AG04450 (cell line): ENCODE measurements around the gene FBXL19. TPM values are rescaled to one million over a fixed set of nuclear protein-coding genes. Genes with fewer than 3 reads are reported as not detected.

Experiments used
- CTCF ChIA-PET: fragments of 300-600, 350-600 bp; formaldehyde crosslinking; extraction: SDS; loops from one replicate; lab custom pipeline; 2022; ENCODE audit warnings: antibody characterized with exemption, inconsistent platforms; lab: Charles Lee
- POLR2A ChIA-PET: fragments of 350-600 bp; formaldehyde crosslinking; extraction: SDS; loops from one replicate; lab custom pipeline; 2021; ENCODE audit warnings: antibody characterized with exemption, inconsistent platforms; lab: Yijun Ruan, JAX
- DNase-seq: peaks from one replicate; pipeline ENCODE4 v3.0.0-alpha.2; 2011; ENCODE audit warnings: low read depth, low spot score
- H3K27ac ChIP-seq: one replicate; pipeline ENCODE4 v1.5.1; 2012; ENCODE audit warnings: low read depth, low read length, control low read depth
- H3K27me3 ChIP-seq: one replicate; pipeline ENCODE4 v1.6.0; 2012; ENCODE audit warnings: low read length; ENCODE audit not compliant: control insufficient read depth, insufficient read depth
- H3K4me3 ChIP-seq: 2 replicates; pipeline ENCODE4 v1.5.1; 2011; ENCODE audit warnings: mild to moderate bottlenecking, low read depth, low read length, control low read depth
- H3K9me3 ChIP-seq: 2 replicates; pipeline ENCODE4 v1.5.1; 2012; ENCODE audit warnings: low read length; ENCODE audit not compliant: control insufficient read depth, insufficient read depth
- CTCF ChIP-seq: IDR thresholded peaks from 2 replicates; pipeline ENCODE4 v1.5.1; 2011; ENCODE audit warnings: low read depth, low read length, control low read depth, inconsistent platforms
- polyA plus RNA-seq: library from polyadenylated mRNA; depleted of rRNA; stranded (reverse); fragments of >200 nt; gene quantifications from 2 replicates; pipeline ENCODE4 v1.2.3, GENCODE V29; 2011

Gene FBXL19
- polyA plus RNA-seq, 1 experiment, result 7.1 TPM

GRCh38 chr16:30958175-30959079 lies 35.1 kb downstream of the FBXL19 start:
- DNase-seq, result no peak
- ChIA-PET CTCF (interaction anchor here (0.8 to 1.4 kb wide), 3 partner anchors 13 to 184 kb away, joined by 3 to 5 read pairs (median 3); partner anchors contain the start of gene HSD3B7), POLR2A (interaction anchor here (1.0 kb wide), 1 partner anchor 221 kb away, joined by 4 read pairs; the partner anchor contains the start of gene FUS)
- no peaks in the 10 kb centered on the region; the same call in 1 of the 2 replicates for H3K9me3 ChIP-seq
- H3K27me3 ChIP-seq, result no peaks in the 10 kb centered on the region
- H3K27ac ChIP-seq, result peak overlapping the region; percentile 21
- no peak for TF ChIP-seq CTCF
- peak overlapping the region; percentile 82 for H3K4me3 ChIP-seq

GRCh38 chr16:30961384-30961783 lies 38.0 kb downstream of the FBXL19 start:
- H3K27me3 ChIP-seq, result no peaks in the 10 kb centered on the region
- POLR2A ChIA-PET, result interaction anchor here (0.7 kb wide), 1 partner anchor 192 kb away, joined by 4 read pairs; no protein-coding TSS in a partner anchor
- no peak overlapping the region for H3K27ac ChIP-seq
- H3K4me3 ChIP-seq, result no peak overlapping the region
- no peaks in the 10 kb centered on the region; the same call in 1 of the 2 replicates for H3K9me3 ChIP-seq
- TF ChIP-seq CTCF, result no peak
- DNase-seq, result no peak
- CTCF ChIA-PET, result interaction anchor here (0.6 to 1.3 kb wide), 2 partner anchors 23 to 195 kb away, joined by 3 read pairs; no protein-coding TSS in a partner anchor

- no peaks in the 10 kb centered on the region for H3K27me3 ChIP-seq
- TF ChIP-seq CTCF, result no peak
- DNase-seq, result no peak
- no peak overlapping the region for H3K27ac ChIP-seq
- CTCF ChIA-PET, result no interaction called here
- H3K4me3 ChIP-seq, result no peak overlapping the region
- H3K9me3 ChIP-seq, result no peaks in the 10 kb centered on the region
- POLR2A ChIA-PET, result no interaction called here
These were observed 40.6 kb downstream of the FBXL19 start for GRCh38 chr16:30963925-30964511.

- no peak for DNase-seq
- no peak overlapping the region for H3K27ac ChIP-seq
- no peaks in the 10 kb centered on the region for H3K9me3 ChIP-seq
- no peak for TF ChIP-seq CTCF
- no peak overlapping the region for H3K4me3 ChIP-seq
- no peaks in the 10 kb centered on the region for H3K27me3 ChIP-seq
- CTCF ChIA-PET, result interaction anchor here (1.3 kb wide), 1 partner anchor 11 kb away, joined by 5 read pairs; no protein-coding TSS in a partner anchor
- POLR2A ChIA-PET, result no interaction called here
These were observed 41.3 kb downstream of the FBXL19 start for GRCh38 chr16:30964574-30965226.
